Natural killer cell (primary cell): Measurements from ENCODE around the gene MFSD11. TPM values are rescaled to one million over a fixed set of nuclear protein-coding genes. Genes with fewer than 3 reads are reported as not detected.

ENCODE experiments used
- ATAC-seq, 3 donors: fragments of 150-1000 bp in 2 of 3; fragments of 200-7000 bp in 1 of 3; cut with Tn5 transposase; 1 replicate in 1 of 3; 2 replicates in 2 of 3; pipeline ENCODE4 v1.10.0; 2021; ENCODE audit warnings: mild to moderate bottlenecking in 2 of 3, moderate library complexity in 2 of 3
- DNase-seq, 2 donors: peaks; one replicate each; pipeline versions ENCODE4 v3.0.0 to v3.0.0-alpha.2; 2013 to 2021; ENCODE audit warnings: mixed read lengths in 1 of 2
- H3K27ac ChIP-seq: one replicate; pipeline ENCODE4 v1.5.1; 2013; ENCODE audit warnings: mild to moderate bottlenecking, low read length
- H3K27me3 ChIP-seq: one replicate; pipeline ENCODE4 v1.6.1; 2013; ENCODE audit warnings: low read length; ENCODE audit not compliant: control insufficient read depth, insufficient read depth
- H3K36me3 ChIP-seq: one replicate; pipeline ENCODE4 v1.6.1; 2013; ENCODE audit warnings: low read length; ENCODE audit not compliant: control insufficient read depth, insufficient read depth
- H3K4me1 ChIP-seq: one replicate; pipeline ENCODE4 v1.6.1; 2013; ENCODE audit warnings: low read length; ENCODE audit not compliant: control insufficient read depth, insufficient read depth
- H3K4me3 ChIP-seq: one replicate; pipeline ENCODE4 v1.5.1; 2013; ENCODE audit warnings: low read length
- H3K9me3 ChIP-seq: one replicate; pipeline ENCODE4 v1.6.1; 2013; ENCODE audit warnings: low read length; ENCODE audit not compliant: control insufficient read depth, insufficient read depth
- H3K27ac Mint-ChIP-seq, 2 donors: one replicate each; pipeline ENCODE4 v1.8.0; 2022; ENCODE audit warnings: mild to moderate bottlenecking in 2 of 2, mixed read lengths in 2 of 2, moderate library complexity in 1 of 2
- H3K27me3 Mint-ChIP-seq, 2 donors: one replicate each; pipeline ENCODE4 v1.8.0; 2022; ENCODE audit warnings: low read depth in 2 of 2, mixed read lengths in 2 of 2
- H3K36me3 Mint-ChIP-seq: one replicate; pipeline ENCODE4 v1.8.0; 2022; ENCODE audit warnings: mixed read lengths
- H3K4me1 Mint-ChIP-seq, 2 donors: one replicate each; pipeline ENCODE4 v1.8.0; 2022; ENCODE audit warnings: mixed read lengths in 2 of 2
- H3K4me3 Mint-ChIP-seq: one replicate; pipeline ENCODE4 v1.8.0; 2022; ENCODE audit warnings: mild to moderate bottlenecking, moderate library complexity, mixed read lengths
- H3K9me3 Mint-ChIP-seq, 2 donors: one replicate each; pipeline ENCODE4 v1.8.0; 2022; ENCODE audit warnings: mixed read lengths in 2 of 2
- CTCF ChIP-seq: fragments of 200-600 bp; IDR thresholded peaks from one replicate; pipeline ENCODE4 v1.8.0; 2022; ENCODE audit warnings: antibody characterized with exemption
- WGBS: methylation state at CpG from one replicate; pipeline ENCODE4 v1.1.7; 2013; ENCODE audit warnings: missing lambda C conversion rate; ENCODE audit not compliant: insufficient coverage; 5-methylcytosine and 5-hydroxymethylcytosine counted together
- intact Hi-C: fragments of 100-400 bp; cut with micrococcal nuclease; formaldehyde crosslinking; loops from one replicate; pipeline ENCODE4 v1.14.2; 2022
- total RNA-seq, 4 donors: library from RNA; stranded (reverse); fragments of 120-200 nt in 1 of 4; gene quantifications; one replicate each; pipeline versions ENCODE4 v1.2.3 to v1.2.4, GENCODE V29; 2013 to 2022

The MFSD11 gene
- total RNA-seq, 3 donors from 2014 or later (not counting 1 experiment from before 2014, with no cell fraction given): 32.7 to 44.0 (median 33.9) TPM

- DNase-seq (no peak), ATAC-seq (no peak)
- Mint-ChIP-seq H3K4me1 (peaks cover 18 to 19% of the 10 kb centered on the region in 2 donors), H3K36me3 (no peaks in the 10 kb centered on the region), H3K27ac (no peak overlapping the region), H3K27me3 (no peaks in the 10 kb centered on the region), H3K4me3 (no peak overlapping the region), H3K9me3 (no peaks in the 10 kb centered on the region)
- H3K4me3 ChIP-seq: no peak overlapping the region
- no peak overlapping the region for H3K27ac ChIP-seq
- no peaks in the 10 kb centered on the region for H3K36me3 ChIP-seq
- 100% methylated on average over 5 of the region's 5 CpGs for WGBS
- no peaks in the 10 kb centered on the region for H3K9me3 ChIP-seq
- no peaks in the 10 kb centered on the region for H3K27me3 ChIP-seq
- H3K4me1 ChIP-seq: peaks cover 10% of the 10 kb centered on the region
- intact Hi-C loops: no loop called here
- no peak for TF ChIP-seq CTCF
Observed at GRCh38 chr17:76792348-76792747, 54.4 kb downstream of the MFSD11 start.

DNA sequence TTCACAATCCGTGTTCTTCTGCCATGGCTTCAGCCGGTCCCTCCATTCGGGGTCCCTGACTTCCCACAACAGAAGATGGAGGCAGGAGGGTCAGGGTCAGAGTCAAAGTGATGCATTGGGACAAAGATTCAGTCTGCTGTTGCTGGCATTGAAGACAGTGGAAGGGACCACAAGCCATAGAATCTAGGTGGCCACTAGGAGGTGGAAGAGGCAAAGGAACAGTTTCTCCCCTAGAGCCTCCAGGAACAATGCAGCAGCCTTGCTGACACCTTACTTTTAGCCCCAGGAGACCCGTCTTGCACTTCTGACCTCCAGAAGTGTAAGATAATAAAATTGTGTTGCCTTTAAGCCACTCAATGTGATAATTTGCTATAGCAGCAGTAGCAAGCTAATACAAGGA, 55.9 kb downstream of the MFSD11 start:
- no peak for TF ChIP-seq CTCF
- H3K4me1 ChIP-seq: peaks cover 10% of the 10 kb centered on the region
- DNase-seq (peak in 1 of 2 donors; percentile 34), ATAC-seq (no peak)
- H3K9me3 ChIP-seq: no peaks in the 10 kb centered on the region
- H3K36me3 ChIP-seq: no peaks in the 10 kb centered on the region
- 77% methylated on average over 4 of the region's 4 CpGs for WGBS
- no peaks in the 10 kb centered on the region for H3K27me3 Mint-ChIP-seq
- no peaks in the 10 kb centered on the region for H3K9me3 Mint-ChIP-seq
- H3K4me1 Mint-ChIP-seq: peaks cover 18 to 19% of the 10 kb centered on the region in 2 donors
- H3K27me3 ChIP-seq: no peaks in the 10 kb centered on the region
- H3K27ac Mint-ChIP-seq: no peak overlapping the region
- intact Hi-C loops: no loop called here
- H3K36me3 Mint-ChIP-seq: no peaks in the 10 kb centered on the region
- H3K27ac ChIP-seq: no peak overlapping the region
- no peak overlapping the region for H3K4me3 ChIP-seq
- H3K4me3 Mint-ChIP-seq: no peak overlapping the region

GRCh38 chr17:76796081-76796480, 58.2 kb downstream of the MFSD11 start:
- peaks cover 10% of the 10 kb centered on the region for H3K4me1 ChIP-seq
- Mint-ChIP-seq H3K36me3 (no peaks in the 10 kb centered on the region), H3K4me1 (peaks cover 15 to 16% of the 10 kb centered on the region in 2 donors), H3K27me3 (no peaks in the 10 kb centered on the region), H3K4me3 (no peak overlapping the region), H3K9me3 (no peaks in the 10 kb centered on the region), H3K27ac (no peak overlapping the region)
- TF ChIP-seq CTCF: no peak
- no peaks in the 10 kb centered on the region for H3K9me3 ChIP-seq
- DNase-seq (no peak), ATAC-seq (no peak)
- H3K36me3 ChIP-seq: no peaks in the 10 kb centered on the region
- no peak overlapping the region for H3K27ac ChIP-seq
- WGBS: 96% methylated on average over 3 of the region's 3 CpGs
- H3K4me3 ChIP-seq: no peak overlapping the region
- H3K27me3 ChIP-seq: no peaks in the 10 kb centered on the region
- intact Hi-C loops: no loop called here

GRCh38 chr17:76797241-76797840, 59.4 kb downstream of the MFSD11 start:
- no peak for TF ChIP-seq CTCF
- intact Hi-C loops: no loop called here
- WGBS: 78% methylated on average over 6 of the region's 6 CpGs
- DNase-seq (no peak), ATAC-seq (no peak)
- H3K27me3 ChIP-seq: no peaks in the 10 kb centered on the region
- H3K36me3 Mint-ChIP-seq: no peaks in the 10 kb centered on the region
- H3K27ac ChIP-seq: no peak overlapping the region
- no peak overlapping the region for H3K4me3 ChIP-seq
- no peaks in the 10 kb centered on the region for H3K27me3 Mint-ChIP-seq
- H3K4me1 Mint-ChIP-seq: peaks cover 3 to 4% of the 10 kb centered on the region in 2 donors
- no peaks in the 10 kb centered on the region for H3K36me3 ChIP-seq
- no peak overlapping the region for H3K4me3 Mint-ChIP-seq
- H3K4me1 ChIP-seq: no peaks in the 10 kb centered on the region
- H3K9me3 Mint-ChIP-seq: no peaks in the 10 kb centered on the region
- no peak overlapping the region for H3K27ac Mint-ChIP-seq
- H3K9me3 ChIP-seq: no peaks in the 10 kb centered on the region
